ENCODE results near the gene KIF26A.

The KIF26A gene

GRCh38 chr14:104092931-104093365, 45.4 kb upstream of the KIF26A start:
- TF ChIP-seq TCF12 (IDR thresholded peaks at IDR 0.05; ENCODE audit: low read depth) (no peak), TAF1 (IDR thresholded peaks at IDR 0.05; ENCODE audit: low read depth) (no peak), USF1 (IDR thresholded peaks at IDR 0.05) (no peak), EP300 (IDR thresholded peaks at IDR 0.05; ENCODE audit: borderline replicate concordance) (no peak), TEAD4 (IDR thresholded peaks at IDR 0.05) (no peak), FOXM1 (IDR thresholded peaks at IDR 0.05; ENCODE audit: borderline replicate concordance, low read depth) (no peak), EGR1 (IDR thresholded peaks at IDR 0.05) (no peak), CREB1 (IDR thresholded peaks at IDR 0.05; ENCODE audit: low read depth) (no peak)

- TF ChIP-seq MAX (IDR thresholded peaks at IDR 0.05), result no peak
- TF ChIP-seq FOXM1 (IDR thresholded peaks at IDR 0.05; ENCODE audit: borderline replicate concordance, low read depth), result no peak
- no peak for TF ChIP-seq USF1 (IDR thresholded peaks at IDR 0.05)
- no peak for TF ChIP-seq RAD21 (IDR thresholded peaks at IDR 0.05; ENCODE audit: low read depth)
- no peak for TF ChIP-seq ZBTB7A (IDR thresholded peaks at IDR 0.05; ENCODE audit: low read depth)
- no peak for TF ChIP-seq EGR1 (IDR thresholded peaks at IDR 0.05)
- no peak for TF ChIP-seq CEBPB (IDR thresholded peaks at IDR 0.05)
- no peak for TF ChIP-seq TEAD4 (IDR thresholded peaks at IDR 0.05)
- TF ChIP-seq NFIC (IDR thresholded peaks at IDR 0.05), result no peak
- no peak for TF ChIP-seq EP300 (IDR thresholded peaks at IDR 0.05; ENCODE audit: borderline replicate concordance)
- TF ChIP-seq CREB1 (IDR thresholded peaks at IDR 0.05; ENCODE audit: low read depth), result no peak
- TF ChIP-seq YY1 (IDR thresholded peaks at IDR 0.05; ENCODE audit: low read depth), result no peak
- no peak for TF ChIP-seq TAF1 (IDR thresholded peaks at IDR 0.05; ENCODE audit: low read depth)
- TF ChIP-seq REST (IDR thresholded peaks at IDR 0.05; ENCODE audit: low read depth), result no peak
- no peak for TF ChIP-seq TCF12 (IDR thresholded peaks at IDR 0.05; ENCODE audit: low read depth)
These were observed 44.9 kb upstream of the KIF26A start for GRCh38 chr14:104093366-104094055.

- TF ChIP-seq MAX (IDR thresholded peaks at IDR 0.05) (no peak), CREB1 (IDR thresholded peaks at IDR 0.05; ENCODE audit: low read depth) (no peak), TAF1 (IDR thresholded peaks at IDR 0.05; ENCODE audit: low read depth) (no peak), FOXM1 (IDR thresholded peaks at IDR 0.05; ENCODE audit: borderline replicate concordance, low read depth) (no peak), USF1 (IDR thresholded peaks at IDR 0.05) (no peak), RAD21 (IDR thresholded peaks at IDR 0.05; ENCODE audit: low read depth) (no peak), CEBPB (IDR thresholded peaks at IDR 0.05) (no peak), EP300 (IDR thresholded peaks at IDR 0.05; ENCODE audit: borderline replicate concordance) (no peak), TEAD4 (IDR thresholded peaks at IDR 0.05) (no peak), EGR1 (IDR thresholded peaks at IDR 0.05) (no peak), ZBTB7A (IDR thresholded peaks at IDR 0.05; ENCODE audit: low read depth) (no peak), YY1 (IDR thresholded peaks at IDR 0.05; ENCODE audit: low read depth) (no peak), NFIC (IDR thresholded peaks at IDR 0.05) (no peak), REST (IDR thresholded peaks at IDR 0.05; ENCODE audit: low read depth) (no peak), TCF12 (IDR thresholded peaks at IDR 0.05; ENCODE audit: low read depth) (no peak)
These were observed 44.2 kb upstream of the KIF26A start for GRCh38 chr14:104094056-104094708.

GRCh38 chr14:104094709-104095425, 43.5 kb upstream of the KIF26A start:
- peak; percentile 75 for TF ChIP-seq RAD21 (IDR thresholded peaks at IDR 0.05; ENCODE audit: low read depth)
- no peak for TF ChIP-seq USF1 (IDR thresholded peaks at IDR 0.05)

Data from Ishikawa (cell line).